ENCODE measurements around the gene ADD3. TPM values are rescaled to one million over a fixed set of nuclear protein-coding genes. Genes with fewer than 3 reads are reported as not detected.

Gene ADD3
- total RNA-seq, 2 experiments from 2014 or later = 273 to 302 TPM

GRCh38 chr10:110176141-110177030 lies 168.6 kb downstream of the ADD3 start:
- Histone ChIP-seq H3K9me3 (ENCODE audit: control insufficient read depth in 1 of 2, insufficient read depth in 1 of 2, low read length in 2 of 2) (peaks cover 0 to 4% of the 10 kb centered on the region in 2 experiments), H3K27me3 (ENCODE audit: control insufficient read depth in 1 of 2, insufficient read depth in 2 of 2, low read length in 2 of 2) (peaks cover 10 to 40% of the 10 kb centered on the region in 2 experiments), H3K4me1 (ENCODE audit: insufficient read depth, low read length) (no peaks in the 10 kb centered on the region), H3K4me3 (ENCODE audit: low read length) (no peak overlapping the region), H3K27ac (ENCODE audit: low read depth in 1 of 2, low read length in 2 of 2) (no peak overlapping the region), H3K36me3 (ENCODE audit: insufficient read depth, low read length) (no peaks in the 10 kb centered on the region)
- no peaks in the 10 kb centered on the region for H3K36me3 Mint-ChIP-seq (ENCODE audit: low read depth)
- ATAC-seq (ENCODE audit: poor library complexity) = no peak
- TF ChIP-seq CTCF (IDR thresholded peaks at IDR 0.05) = no peak
- ChIA-PET POLR2A (no interaction called here), CTCF (no interaction called here)
- no peak for DNase-seq
- H3K9me3 Mint-ChIP-seq = no peaks in the 10 kb centered on the region
- no peak overlapping the region for H3K4me3 Mint-ChIP-seq
- H3K27ac Mint-ChIP-seq = no peak overlapping the region
- intact Hi-C loops (cut with DNase I, micrococcal nuclease) = no loop called here
- no peaks in the 10 kb centered on the region for H3K4me1 Mint-ChIP-seq (ENCODE audit: low read depth)
- H3K27me3 Mint-ChIP-seq = peaks cover 62% of the 10 kb centered on the region

DNA sequence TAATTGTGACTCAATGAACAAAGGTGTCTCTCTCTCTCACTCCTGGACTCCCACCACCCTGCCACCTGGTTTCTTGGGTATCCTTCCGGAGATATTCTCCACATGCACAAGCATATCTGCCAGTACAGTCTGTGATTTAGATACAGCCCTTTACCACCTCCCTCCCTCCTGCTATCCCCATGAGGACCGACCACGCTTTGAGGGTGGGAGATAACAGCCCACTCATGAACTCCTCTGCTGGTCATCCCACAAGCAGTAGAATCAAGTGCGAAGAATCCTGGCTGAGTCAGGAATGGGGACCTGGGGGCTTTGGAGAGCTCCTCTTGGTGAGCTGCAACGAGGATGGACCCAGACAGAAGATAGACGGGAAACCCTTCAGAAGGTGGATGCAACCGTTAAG lies 171.4 kb downstream of the ADD3 start:
- CTCF ChIA-PET = no interaction called here

DNA sequence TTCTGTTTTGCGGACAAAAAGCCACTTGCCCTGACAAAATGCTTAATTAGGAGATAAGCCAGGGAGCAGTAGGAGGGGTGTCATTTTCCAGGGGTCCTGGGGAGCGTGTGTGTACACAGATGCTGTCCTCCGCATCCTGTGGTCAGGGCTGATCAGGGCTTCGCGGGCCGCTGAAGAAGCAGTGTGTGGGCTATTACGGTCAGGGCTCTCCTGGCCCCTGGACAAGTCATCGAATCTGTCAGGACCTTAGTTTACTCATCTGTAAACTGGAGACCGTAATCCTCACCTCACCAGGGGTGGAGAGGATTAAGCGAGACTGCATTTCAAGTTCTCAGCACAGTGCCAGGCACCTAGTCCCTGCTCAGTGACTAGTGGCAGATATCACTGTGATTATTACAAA lies 173.7 kb downstream of the ADD3 start:
- no peak overlapping the region for H3K27ac Mint-ChIP-seq

More for the DNA sequence above, 171.4 kb downstream of the ADD3 start:
- Histone ChIP-seq H3K36me3 (ENCODE audit: insufficient read depth, low read length) (no peaks in the 10 kb centered on the region), H3K27ac (ENCODE audit: low read depth in 1 of 2, low read length in 2 of 2) (no peak overlapping the region), H3K4me1 (ENCODE audit: insufficient read depth, low read length) (no peaks in the 10 kb centered on the region), H3K9me3 (ENCODE audit: control insufficient read depth in 1 of 2, insufficient read depth in 1 of 2, low read length in 2 of 2) (no peaks in the 10 kb centered on the region), H3K27me3 (ENCODE audit: control insufficient read depth in 1 of 2, insufficient read depth in 2 of 2, low read length in 2 of 2) (peaks cover 9 to 26% of the 10 kb centered on the region in 2 experiments), H3K4me3 (ENCODE audit: low read length) (no peak overlapping the region)
- POLR2A ChIA-PET = no interaction called here
- Mint-ChIP-seq H3K4me1 (ENCODE audit: low read depth) (no peaks in the 10 kb centered on the region), H3K9me3 (no peaks in the 10 kb centered on the region), H3K27ac (no peak overlapping the region), H3K36me3 (ENCODE audit: low read depth) (no peaks in the 10 kb centered on the region), H3K4me3 (no peak overlapping the region), H3K27me3 (peaks cover 40% of the 10 kb centered on the region)
- TF ChIP-seq CTCF (IDR thresholded peaks at IDR 0.05) = no peak
- ATAC-seq (ENCODE audit: poor library complexity) (no peak), DNase-seq (no peak)
- intact Hi-C loops (cut with DNase I, micrococcal nuclease) = no loop called here

More for the DNA sequence above, 173.7 kb downstream of the ADD3 start:
- ChIA-PET POLR2A (interaction anchor here (0.6 to 1.1 kb wide), 2 partner anchors 29 to 317 kb away, joined by 3 to 4 read pairs; no protein-coding TSS in a partner anchor), CTCF (no interaction called here)
- H3K9me3 Mint-ChIP-seq = no peaks in the 10 kb centered on the region
- peaks cover 19% of the 10 kb centered on the region for H3K27me3 Mint-ChIP-seq
- DNase-seq (no peak), ATAC-seq (ENCODE audit: poor library complexity) (no peak)
- TF ChIP-seq CTCF (IDR thresholded peaks at IDR 0.05) = no peak
- intact Hi-C loops (cut with DNase I, micrococcal nuclease) = no loop called here
- no peaks in the 10 kb centered on the region for H3K36me3 Mint-ChIP-seq (ENCODE audit: low read depth)
- no peaks in the 10 kb centered on the region for H3K4me1 ChIP-seq (ENCODE audit: insufficient read depth, low read length)
- H3K27ac ChIP-seq (ENCODE audit: low read depth in 1 of 2, low read length in 2 of 2) = no peak overlapping the region
- no peak overlapping the region for H3K4me3 ChIP-seq (ENCODE audit: low read length)
- H3K4me3 Mint-ChIP-seq = no peak overlapping the region
- H3K27me3 ChIP-seq (ENCODE audit: control insufficient read depth in 1 of 2, insufficient read depth in 2 of 2, low read length in 2 of 2) = peaks cover 9 to 13% of the 10 kb centered on the region in 2 experiments
- H3K4me1 Mint-ChIP-seq (ENCODE audit: low read depth) = no peaks in the 10 kb centered on the region
- no peaks in the 10 kb centered on the region for H3K36me3 ChIP-seq (ENCODE audit: insufficient read depth, low read length)
- no peaks in the 10 kb centered on the region for H3K9me3 ChIP-seq (ENCODE audit: control insufficient read depth in 1 of 2, insufficient read depth in 1 of 2, low read length in 2 of 2)

Measured in CD4-positive, alpha-beta T cell (primary cell).